Cardiac muscle cell (in vitro differentiated cells and primary cell): ENCODE results near the gene SHLD2. TPM values are rescaled to one million over a fixed set of nuclear protein-coding genes. Genes with fewer than 3 reads are reported as not detected.
"Not testable (repeated sequence)": the region's sequence is repeated elsewhere in the genome, so short reads cannot be mapped to it uniquely, and the experiment has no call there.

Experiments used
- DNase-seq, 2 donors: peaks; one replicate each; pipeline versions ENCODE4 v3.0.0 to v3.0.0-alpha.2; 2010 to 2017; ENCODE audit warnings: low read depth in 1 of 2, low spot score in 1 of 2
- H3K27ac ChIP-seq: fragments of 200-600 bp; sonication (generic); 2 replicates; pipeline ENCODE4 v1.5.1; 2016
- H3K27me3 ChIP-seq: fragments of 200-600 bp; sonication (generic); 2 replicates; pipeline ENCODE4 v1.6.0; 2016; ENCODE audit warnings: control low read depth
- H3K36me3 ChIP-seq: fragments of 200-600 bp; sonication (generic); 2 replicates; pipeline ENCODE4 v1.5.1; 2016; ENCODE audit warnings: control low read depth
- H3K4me1 ChIP-seq: fragments of 200-600 bp; sonication (generic); 2 replicates; pipeline ENCODE4 v1.8.1; 2017; ENCODE audit warnings: low read depth, mild to moderate bottlenecking, mixed run types
- H3K4me3 ChIP-seq: fragments of 200-600 bp; sonication (generic); 2 replicates; pipeline ENCODE4 v1.5.1; 2016; ENCODE audit warnings: mild to moderate bottlenecking
- H3K9me3 ChIP-seq: fragments of 200-600 bp; sonication (generic); 2 replicates; pipeline ENCODE4 v1.5.1; 2017; ENCODE audit warnings: low read depth, mild to moderate bottlenecking, control low read depth
- polyA plus RNA-seq: library from polyadenylated mRNA; unstranded; fragments of >200 nt; fragmentation: Nextera tagmentation; extraction: Ambion mirVana; gene quantifications from 2 replicates; pipeline ENCODE4 v1.2.1, GENCODE V29; 2016
- total RNA-seq: library from RNA; depleted of rRNA; stranded (reverse); fragments of >200 nt; gene quantifications from 2 replicates; pipeline ENCODE4 v1.2.3, GENCODE V29; 2016

SHLD2 gene
- total and polyA plus RNA-seq, 2 experiments from 2014 or later, result 14.1 to 18.5 TPM

DNA sequence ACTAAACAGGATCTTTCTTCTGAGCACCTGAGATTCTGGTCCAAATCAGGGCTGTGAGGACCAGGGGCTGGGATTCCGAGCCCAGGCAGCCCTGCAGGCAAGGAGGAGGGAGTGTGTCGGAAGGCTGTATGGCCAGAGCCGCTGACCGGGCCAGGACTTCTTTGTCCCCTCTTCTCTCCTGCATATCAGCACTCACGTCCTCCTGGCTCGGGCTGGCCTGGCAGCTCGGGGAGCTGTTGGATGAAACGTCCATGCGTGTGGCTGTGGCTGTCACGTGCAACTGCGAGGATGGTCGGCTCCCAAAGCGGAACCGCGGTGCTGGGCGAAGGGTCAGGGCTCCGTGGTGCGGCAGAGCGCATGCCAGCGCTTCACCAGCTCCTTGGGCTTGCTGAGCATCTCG is 118.8 kb downstream of the SHLD2 start:
- H3K27ac ChIP-seq, result peak overlapping the region; percentile 64
- not testable (repeated sequence) for H3K9me3 ChIP-seq, DNase-seq, H3K4me1 ChIP-seq, H3K36me3 ChIP-seq, H3K4me3 ChIP-seq, H3K27me3 ChIP-seq

DNA sequence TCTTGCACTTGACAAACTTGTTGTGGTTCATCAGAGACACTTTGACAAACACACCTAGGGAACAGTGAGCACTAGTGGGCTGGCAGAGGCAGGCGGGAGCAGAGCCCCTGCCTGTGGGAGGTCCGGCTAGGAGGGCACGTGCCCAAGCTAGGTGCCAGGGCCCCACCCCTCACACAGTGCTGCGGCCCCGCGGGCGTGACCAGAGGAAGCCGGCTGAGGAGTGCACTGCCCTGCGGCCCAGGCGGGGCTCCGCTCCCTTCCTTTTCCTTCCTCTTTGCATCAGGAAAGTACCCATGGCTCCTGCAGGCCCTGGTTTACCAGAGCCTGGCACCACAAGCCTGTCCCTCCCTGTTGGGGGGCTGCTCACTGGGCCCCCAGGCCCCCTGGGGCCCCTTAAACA is 121.1 kb downstream of the SHLD2 start:
- H3K36me3 ChIP-seq, H3K4me1 ChIP-seq, H3K27me3 ChIP-seq, DNase-seq, H3K27ac ChIP-seq, H3K4me3 ChIP-seq, H3K9me3 ChIP-seq: not testable (repeated sequence)

DNA sequence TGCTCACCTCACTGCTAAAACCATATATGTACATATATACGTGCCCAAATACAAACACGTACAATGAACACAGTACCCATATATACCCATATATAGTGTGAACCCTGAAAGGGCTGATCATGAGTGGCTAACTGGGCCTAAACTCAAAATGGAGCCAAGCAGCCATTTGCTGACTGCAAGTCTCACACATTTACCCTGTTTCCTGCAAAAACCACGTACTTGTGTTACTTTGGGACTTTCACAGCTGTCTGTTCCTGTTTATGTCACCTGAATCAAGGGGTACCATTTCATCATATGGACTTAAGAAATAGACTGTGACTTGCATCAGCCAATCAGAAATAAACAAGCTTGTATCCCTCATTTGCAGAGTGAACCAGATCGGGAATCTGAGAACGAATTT is 124.4 kb downstream of the SHLD2 start:
- H3K4me1 ChIP-seq, H3K27me3 ChIP-seq, H3K9me3 ChIP-seq, H3K4me3 ChIP-seq, H3K36me3 ChIP-seq, DNase-seq, H3K27ac ChIP-seq: not testable (repeated sequence)

DNA sequence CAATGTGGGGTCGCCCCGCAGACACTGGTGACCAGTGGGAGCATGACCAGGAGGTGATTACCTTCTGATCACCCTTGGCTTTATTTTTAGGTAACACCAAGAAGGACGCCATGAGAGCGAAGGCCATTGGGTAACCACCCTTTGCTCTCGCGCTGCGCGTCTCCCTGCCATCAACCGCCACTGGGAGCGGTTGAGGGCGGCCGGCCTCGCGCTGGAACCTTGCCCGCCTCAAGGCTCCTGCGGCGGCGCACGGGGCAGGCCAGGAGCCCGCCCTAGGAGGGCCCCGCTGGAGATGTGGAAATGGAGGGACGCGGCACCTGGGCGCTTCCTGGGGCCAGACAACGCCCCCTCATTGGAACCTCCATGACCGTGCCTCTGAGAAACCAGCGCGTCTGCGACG is 127.8 kb downstream of the SHLD2 start:
- not testable (repeated sequence) for H3K9me3 ChIP-seq, H3K27me3 ChIP-seq, H3K27ac ChIP-seq, DNase-seq, H3K4me3 ChIP-seq, H3K4me1 ChIP-seq, H3K36me3 ChIP-seq

DNA sequence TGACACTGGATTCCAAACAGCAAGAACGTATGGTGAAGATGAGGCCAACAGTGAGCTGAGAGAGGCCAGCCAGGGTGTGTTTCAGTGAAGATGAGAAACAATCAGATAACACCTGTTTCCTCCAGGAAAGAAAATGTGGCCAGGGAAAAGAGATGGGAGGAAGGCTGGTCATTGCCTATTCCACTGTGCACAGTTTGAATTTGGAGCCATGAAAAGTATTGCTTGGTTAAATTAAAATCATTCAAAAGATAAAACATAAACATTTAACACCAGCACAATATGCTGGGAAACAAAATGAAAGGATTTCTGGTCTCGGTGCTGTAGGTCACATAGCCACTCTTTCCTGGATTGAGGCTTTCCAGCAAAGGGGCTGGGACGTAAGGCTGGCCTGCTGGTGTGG is 130.1 kb downstream of the SHLD2 start, which contains the start of gene NUTM2A:
NUTM2A (plus strand) TSS at position 301 of the 400 bp plus-strand sequence. CDS start 383 bp downstream, outside the sequence.
- not testable (repeated sequence) for H3K9me3 ChIP-seq, H3K27me3 ChIP-seq, H3K27ac ChIP-seq, H3K36me3 ChIP-seq, H3K4me1 ChIP-seq, H3K4me3 ChIP-seq, DNase-seq

DNA sequence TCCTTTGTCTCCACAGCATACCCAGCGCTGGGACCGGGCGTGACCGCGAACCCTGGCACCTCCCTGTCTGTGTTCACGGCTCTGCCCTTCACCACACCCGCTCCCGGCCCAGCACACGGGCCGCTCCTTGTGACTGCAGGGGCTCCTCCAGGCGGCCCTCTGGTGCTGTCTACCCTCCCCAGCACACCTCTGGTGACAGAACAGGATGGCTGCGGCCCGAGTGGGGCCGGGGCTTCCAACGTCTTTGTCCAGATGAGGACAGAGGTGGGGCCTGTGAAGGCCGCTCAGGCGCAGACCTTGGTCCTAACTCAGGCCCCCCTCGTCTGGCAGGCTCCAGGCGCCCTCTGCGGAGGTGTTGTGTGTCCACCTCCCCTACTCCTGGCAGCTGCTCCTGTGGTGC is 133.2 kb downstream of the SHLD2 start:
- H3K4me3 ChIP-seq, H3K27me3 ChIP-seq, H3K27ac ChIP-seq, H3K9me3 ChIP-seq, H3K4me1 ChIP-seq, DNase-seq, H3K36me3 ChIP-seq: not testable (repeated sequence)

DNA sequence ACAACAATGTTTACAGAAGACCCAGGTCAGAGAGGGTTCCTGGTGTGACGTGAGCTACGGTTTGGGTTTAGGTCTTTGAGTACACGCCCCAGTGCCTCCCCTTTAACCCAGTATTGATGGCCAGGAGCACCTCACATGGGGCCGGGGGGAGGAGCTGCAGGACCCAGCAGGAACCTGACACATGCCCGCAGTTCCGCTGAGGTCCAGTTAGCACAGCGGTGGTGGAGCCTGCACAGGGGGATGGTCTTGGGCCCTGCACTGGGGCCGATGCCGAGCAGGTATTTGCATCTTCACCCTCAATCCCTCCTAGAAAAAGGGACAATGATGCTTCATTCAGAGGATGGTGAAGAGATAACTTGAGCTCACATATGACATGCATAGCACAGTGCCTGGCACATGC is 134.2 kb downstream of the SHLD2 start:
- not testable (repeated sequence) for H3K4me1 ChIP-seq, H3K27me3 ChIP-seq, H3K9me3 ChIP-seq, H3K27ac ChIP-seq, H3K4me3 ChIP-seq, DNase-seq, H3K36me3 ChIP-seq

DNA sequence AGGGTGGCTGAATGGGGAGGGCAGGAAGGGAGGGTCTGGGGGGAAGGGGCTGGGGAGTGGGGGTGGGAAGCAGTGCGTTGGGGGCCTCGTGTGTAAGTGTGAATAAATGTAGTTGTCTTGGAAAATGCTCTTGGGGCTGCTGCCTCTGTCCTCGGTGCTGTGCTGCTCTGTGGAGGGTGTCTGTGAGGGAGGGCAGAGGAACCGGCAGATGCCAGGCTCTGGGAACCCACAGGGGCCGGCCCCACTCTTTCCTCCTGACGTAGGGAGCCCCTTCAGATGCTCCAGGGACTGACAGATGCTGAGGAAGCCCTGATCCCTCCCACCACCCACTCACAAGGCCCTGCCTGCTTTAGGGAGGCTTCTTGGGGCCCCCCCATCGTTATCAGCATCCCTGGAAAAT is 139.8 kb downstream of the SHLD2 start:
- not testable (repeated sequence) for H3K4me3 ChIP-seq, H3K36me3 ChIP-seq, DNase-seq, H3K27me3 ChIP-seq, H3K9me3 ChIP-seq, H3K4me1 ChIP-seq, H3K27ac ChIP-seq

DNA sequence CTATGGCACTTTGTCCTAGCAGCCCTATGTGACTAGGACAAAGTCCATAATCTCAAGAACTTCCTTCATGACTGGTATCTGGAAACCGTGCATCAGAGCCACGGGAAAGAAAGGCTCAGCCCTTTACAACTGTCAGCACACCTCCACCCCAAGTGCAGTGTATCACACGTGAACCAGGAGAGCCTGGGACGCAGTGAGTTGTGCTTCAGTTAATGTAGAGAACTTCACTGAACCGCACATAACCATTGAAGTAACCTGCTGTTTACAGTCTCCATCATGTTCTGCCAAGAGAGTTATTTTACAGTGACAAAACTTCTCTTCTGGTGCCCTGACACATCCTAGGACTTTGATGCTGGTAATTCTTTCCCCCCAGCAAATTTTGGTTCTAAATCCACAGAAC is 142.2 kb downstream of the SHLD2 start:
- not testable (repeated sequence) for H3K27ac ChIP-seq, DNase-seq, H3K9me3 ChIP-seq, H3K36me3 ChIP-seq, H3K4me1 ChIP-seq, H3K27me3 ChIP-seq, H3K4me3 ChIP-seq

DNA sequence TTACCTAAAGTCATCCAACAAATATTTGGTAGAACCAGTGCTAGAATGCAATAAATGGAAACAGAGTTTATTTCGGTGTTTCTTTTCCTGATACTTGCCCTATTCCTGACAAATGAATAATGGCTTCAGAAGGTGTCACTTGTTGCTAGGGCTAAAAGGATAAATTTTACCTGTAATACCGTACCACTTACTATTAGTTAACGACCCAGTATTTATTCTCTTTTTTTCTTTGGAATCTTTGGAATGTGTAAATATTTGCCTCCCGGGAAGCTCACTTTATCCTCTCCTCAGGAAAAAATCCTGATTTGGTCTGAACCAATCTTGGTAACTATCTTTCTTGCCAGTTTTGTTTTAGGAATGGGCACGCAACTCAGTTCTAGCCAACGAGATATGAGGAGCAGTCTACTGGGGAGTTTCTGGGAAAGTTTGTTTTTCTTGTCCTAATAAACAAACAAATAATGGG is 144.4 kb downstream of the SHLD2 start:
- not testable (repeated sequence) for H3K36me3 ChIP-seq, DNase-seq, H3K4me1 ChIP-seq, H3K27ac ChIP-seq, H3K27me3 ChIP-seq, H3K9me3 ChIP-seq, H3K4me3 ChIP-seq

Other genes starting within 250 kb of the SHLD2 start
- 3.1 and 7.9 TPM in 2 replicates for gene MMRN2, start 137.6 kb upstream of the SHLD2 start, total RNA-seq
- gene MMRN2, start 137.6 kb upstream of the SHLD2 start, polyA plus RNA-seq, result 7.3 and 7.4 TPM in 2 replicates
- gene SNCG, start 136.6 kb upstream of the SHLD2 start, total RNA-seq, result 3.0 and 7.9 TPM in 2 replicates
- gene SNCG, start 136.6 kb upstream of the SHLD2 start, polyA plus RNA-seq, result 4.7 and 12.9 TPM in 2 replicates
- not detected in 2 replicates for gene ADIRF, start 126.7 kb upstream of the SHLD2 start, total RNA-seq
- 0.40 TPM in 1 of 2 replicates, not detected in the other for gene ADIRF, start 126.7 kb upstream of the SHLD2 start, polyA plus RNA-seq
- gene FAM25A, start 74.9 kb upstream of the SHLD2 start, total RNA-seq, result not detected in 2 replicates
- gene FAM25A, start 74.9 kb upstream of the SHLD2 start, polyA plus RNA-seq, result not detected in 2 replicates
- 132 and 193 TPM in 2 replicates for gene GLUD1, start 363 bp upstream of the SHLD2 start, total RNA-seq
- 81.8 and 128 TPM in 2 replicates for gene GLUD1, start 363 bp upstream of the SHLD2 start, polyA plus RNA-seq
- 3.0 and 5.6 TPM in 2 replicates for gene NUTM2A, start 130.2 kb downstream of the SHLD2 start, total RNA-seq
- gene NUTM2A, start 130.2 kb downstream of the SHLD2 start, polyA plus RNA-seq, result 0.11 and 0.13 TPM in 2 replicates